ENCODE measurements around the gene S100A2.
"Not testable (repeated sequence)": the region's sequence is repeated elsewhere in the genome, so short reads cannot be mapped to it uniquely, and the experiment has no call there.

The S100A2 gene

DNA sequence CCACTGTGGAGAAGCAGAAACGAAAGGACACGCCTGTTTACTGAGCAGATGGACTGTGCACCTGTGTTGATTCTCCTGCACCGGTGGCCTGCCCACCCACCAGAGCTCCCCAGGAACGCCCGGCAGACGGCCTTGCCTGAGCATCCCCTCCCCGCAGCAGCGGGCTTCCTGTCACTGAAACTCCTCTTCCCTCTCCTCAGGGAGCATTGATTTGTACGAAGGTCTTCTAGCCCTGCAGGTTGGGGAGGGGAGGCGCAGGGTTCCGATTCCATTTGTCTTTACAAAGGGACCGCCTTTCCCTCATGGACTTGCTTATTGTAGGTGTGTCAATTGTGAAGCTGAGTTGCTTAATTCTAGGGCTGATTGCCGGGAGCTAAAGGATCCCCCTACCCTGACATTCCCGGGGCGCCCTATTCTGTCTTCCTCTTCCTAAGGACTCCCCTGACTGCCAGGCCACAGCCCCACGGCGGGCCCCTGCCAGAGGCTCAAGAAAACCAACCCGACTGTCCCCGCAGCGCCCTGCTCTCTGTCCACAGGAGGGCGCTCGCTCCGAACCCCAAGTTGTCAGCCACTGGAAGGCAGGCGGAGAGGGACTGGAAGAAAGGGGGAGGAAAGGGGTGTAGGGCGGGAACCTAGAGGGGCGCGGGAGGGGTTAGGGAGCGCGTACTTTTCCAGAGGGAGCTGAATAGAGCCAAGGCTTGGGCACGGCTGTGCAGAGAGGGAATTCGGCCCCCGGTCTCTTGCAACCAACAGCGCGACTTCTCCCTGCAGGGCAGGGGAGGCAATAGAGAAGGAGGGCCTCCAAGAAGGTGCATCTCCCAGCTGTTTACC lies 32.7 kb downstream of the S100A2 start:
- DNase-seq: peak; percentile 77

DNA sequence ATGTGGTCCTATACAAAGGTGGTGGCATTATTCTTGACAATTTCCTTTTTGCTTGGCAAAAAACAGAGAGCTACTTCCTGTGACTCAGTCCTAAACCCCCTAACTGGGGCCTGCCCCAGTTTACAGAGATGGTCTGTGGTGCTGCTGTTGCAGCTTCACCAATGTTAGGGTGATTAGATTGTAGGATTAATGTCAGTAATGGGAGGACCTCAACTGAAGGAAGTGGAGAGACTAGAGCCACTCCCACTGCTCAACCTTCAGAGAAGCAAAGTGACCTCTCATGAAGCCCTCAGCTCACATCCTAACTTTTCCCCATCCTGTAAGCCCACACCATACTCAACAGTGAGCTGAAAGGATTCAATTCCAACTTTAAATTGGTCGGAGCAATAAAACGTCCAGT lies 33.5 kb downstream of the S100A2 start:
- no peak for DNase-seq

- no peak for DNase-seq
Measured at GRCh38 chr1:153531638-153532037, 34.0 kb downstream of the S100A2 start.

DNA sequence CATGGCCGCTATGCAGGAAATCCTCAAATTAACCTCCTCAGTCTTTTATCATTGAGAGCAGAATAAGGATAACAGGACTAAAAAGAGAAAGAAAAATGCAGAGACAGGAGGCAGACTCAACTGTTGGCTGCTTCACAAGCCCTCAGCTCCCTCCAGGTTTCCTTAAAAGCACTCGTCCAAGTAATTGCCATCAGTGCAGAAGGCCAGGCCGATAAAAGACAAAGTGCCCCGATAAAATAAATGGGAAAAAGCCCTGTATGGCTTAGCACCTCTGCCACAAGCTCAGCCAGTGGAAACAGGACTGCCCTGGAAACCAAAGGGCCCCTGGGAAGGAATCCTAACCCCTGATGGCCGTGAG lies 38.0 kb downstream of the S100A2 start:
- DNase-seq: no peak

GRCh38 chr1:153527023-153527682 lies 38.5 kb downstream of the S100A2 start:
- DNase-seq: no peak

GRCh38 chr1:153526132-153526543 lies 39.5 kb downstream of the S100A2 start:
- DNase-seq: no peak

GRCh38 chr1:153525088-153525728 lies 40.4 kb downstream of the S100A2 start:
- DNase-seq: no peak

DNA sequence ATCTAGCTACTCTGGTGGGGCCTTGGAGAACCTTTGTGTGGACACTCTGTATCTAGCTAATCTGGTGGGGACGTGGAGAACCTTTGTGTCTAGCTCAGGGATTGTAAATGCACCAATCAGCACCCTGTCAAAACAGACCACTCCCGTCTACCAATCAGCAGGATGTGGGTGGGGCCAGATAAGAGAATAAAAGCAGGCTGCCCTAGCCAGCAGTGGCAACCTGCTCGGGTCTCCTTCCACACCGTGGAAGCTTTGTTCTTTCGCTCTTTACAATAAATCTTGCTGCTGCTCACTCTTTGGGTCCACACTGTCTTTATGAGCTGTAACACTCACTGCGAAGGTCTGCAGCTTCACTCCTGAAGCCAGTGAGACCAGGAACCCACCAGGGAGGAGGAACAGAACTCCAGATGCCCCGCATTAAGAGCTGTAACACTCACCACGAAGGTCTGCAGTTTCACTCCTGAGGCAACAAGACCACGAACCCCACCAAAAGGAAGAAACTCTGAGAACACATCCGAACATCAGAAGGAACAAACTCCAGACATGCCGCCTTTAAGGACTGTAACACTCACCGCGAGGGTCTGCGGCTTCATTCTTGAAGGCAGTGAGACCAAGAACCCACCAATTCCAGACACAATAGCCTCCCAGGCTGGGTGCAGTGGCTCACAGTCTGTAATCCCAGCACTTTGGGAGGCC lies 43.1 kb downstream of the S100A2 start:
- not testable (repeated sequence) for DNase-seq

GRCh38 chr1:153521808-153522207 lies 43.8 kb downstream of the S100A2 start:
- DNase-seq: not testable (repeated sequence)

GRCh38 chr1:153520818-153521476 lies 44.7 kb downstream of the S100A2 start:
- DNase-seq: no peak

DNA sequence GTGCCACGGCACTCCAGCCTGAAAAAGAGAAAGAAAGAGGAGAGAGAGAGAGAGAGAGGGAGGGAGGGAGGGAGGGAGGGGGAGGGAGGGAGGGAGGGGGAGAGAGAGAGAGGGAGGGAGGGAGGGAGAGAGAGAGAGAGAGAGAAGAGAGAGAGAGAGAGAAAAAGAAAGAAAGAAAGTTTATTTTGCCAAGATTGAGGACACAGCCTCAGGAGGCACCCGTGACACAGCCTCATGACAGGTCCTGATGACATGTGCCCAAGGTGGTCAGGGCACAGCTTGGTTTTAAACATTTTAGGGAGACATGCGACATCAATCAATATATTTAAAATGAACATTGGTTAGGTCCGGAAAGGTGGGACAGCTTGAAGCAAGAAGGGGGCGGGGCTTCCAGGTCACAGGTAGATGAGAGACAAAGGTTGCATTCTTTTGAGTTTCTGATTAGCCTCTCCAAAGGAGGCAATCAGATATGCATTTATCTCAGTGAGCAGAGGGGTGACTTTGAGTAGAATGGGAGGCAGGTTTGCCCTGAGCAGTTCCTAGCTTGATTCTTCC lies 45.4 kb downstream of the S100A2 start:
- DNase-seq: not testable (repeated sequence)

DNA sequence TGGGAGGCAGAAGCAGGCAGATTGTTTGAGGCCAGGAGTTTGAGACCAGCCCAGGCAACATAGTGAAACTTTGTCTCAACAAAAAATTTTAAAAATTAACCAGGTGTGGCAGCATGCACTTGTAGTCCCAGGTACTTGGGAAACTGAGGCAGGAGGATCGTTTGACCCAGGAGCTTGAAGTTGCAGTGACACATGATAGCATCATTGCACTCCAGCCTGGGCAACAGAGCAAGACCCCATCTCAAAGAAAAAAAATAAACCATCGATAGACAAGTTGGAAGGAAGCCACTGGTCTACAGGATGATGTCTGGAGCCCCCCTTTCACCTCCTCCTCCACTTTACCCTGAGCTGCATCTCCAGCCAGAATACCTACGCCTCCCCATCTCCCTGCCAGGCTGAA lies 46.4 kb downstream of the S100A2 start:
- DNase-seq: no peak

- no peak for DNase-seq
Measured at GRCh38 chr1:153515504-153516394, 49.9 kb downstream of the S100A2 start.

DNA sequence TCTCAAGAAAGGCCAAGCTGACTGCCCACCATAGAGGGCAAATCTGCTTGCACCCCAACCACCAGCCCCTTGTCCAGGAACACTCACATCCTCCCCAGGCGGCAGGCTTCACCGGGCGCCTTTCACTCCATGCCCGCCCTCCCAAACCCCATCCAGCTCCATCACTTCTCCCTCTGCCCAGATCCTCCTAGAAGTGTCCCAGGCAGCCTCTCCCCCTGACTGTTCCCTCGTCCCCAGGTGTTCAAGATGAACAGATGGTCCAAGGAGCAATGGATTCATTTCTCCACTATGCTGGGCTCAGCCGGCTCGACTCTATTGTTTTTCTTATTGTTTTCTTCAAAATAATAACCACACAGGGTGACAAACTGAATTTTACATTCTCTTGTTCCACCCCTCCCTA lies 52.0 kb downstream of the S100A2 start:
- no peak for DNase-seq

GRCh38 chr1:153513023-153513422 lies 52.6 kb downstream of the S100A2 start:
- DNase-seq: no peak
